ENCODE results near the gene RABGEF1. TPM values are rescaled to one million over a fixed set of nuclear protein-coding genes. Genes with fewer than 3 reads are reported as not detected.

Gene RABGEF1
- total and polyA plus RNA-seq, 8 donors: 7.9 to 17.6 (median 13.6) TPM

DNA sequence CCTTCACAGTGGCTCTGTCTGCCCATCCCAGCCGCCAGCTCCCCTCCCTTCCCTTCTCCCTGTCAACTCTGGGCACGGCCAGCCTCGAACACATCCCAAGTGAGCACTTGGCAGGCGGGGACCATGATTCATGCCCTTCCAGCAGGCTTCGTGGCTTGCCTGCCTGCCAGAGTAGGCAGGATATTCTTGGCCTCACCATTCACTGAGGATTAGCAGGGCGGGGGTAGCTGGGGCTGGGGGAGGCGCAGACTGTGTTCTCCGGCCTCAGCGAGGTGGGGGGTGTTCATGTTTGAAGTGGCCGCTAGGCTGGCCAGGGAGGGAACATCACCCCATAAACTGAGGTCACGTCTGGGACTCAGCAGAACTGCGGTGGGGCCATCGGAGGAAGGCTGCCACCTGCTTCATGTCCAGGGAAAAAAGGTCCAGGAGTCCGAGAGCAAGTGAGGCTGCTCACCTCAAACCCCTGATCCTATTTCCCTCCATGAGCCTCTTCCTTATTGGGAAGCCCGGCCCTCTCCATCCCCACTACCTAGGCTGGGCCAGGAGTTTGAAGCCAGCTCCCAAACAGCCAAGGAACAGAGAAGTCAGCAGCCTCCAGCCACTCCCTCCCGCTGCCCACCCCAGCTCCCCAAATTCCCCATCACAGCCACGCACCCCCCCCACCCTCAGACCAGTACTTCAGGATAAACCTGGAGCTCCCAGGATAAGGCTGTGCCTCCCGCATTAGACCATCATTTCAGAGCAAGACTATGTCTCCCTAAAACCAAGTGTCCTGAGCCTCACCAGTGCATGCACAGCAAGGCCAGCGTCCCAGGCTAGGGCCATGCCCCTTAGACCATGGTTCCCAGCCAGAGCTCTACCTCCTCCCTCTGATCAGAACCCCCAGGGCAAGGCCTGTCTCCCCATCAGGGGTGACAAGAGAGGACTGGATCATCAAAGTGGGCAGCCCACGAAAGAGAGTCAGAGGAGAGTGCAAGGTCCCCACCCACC is 42.8 kb upstream of the RABGEF1 start:
- 61 to 65% methylated on average over 20 of the region's 20 CpGs for WGBS, 2 donors
- no peak overlapping the region for H3K4me3 ChIP-seq
- H3K27me3 ChIP-seq: no peaks in the 10 kb centered on the region
- no peak for FAIRE-seq
- TF ChIP-seq, protein P1, sequence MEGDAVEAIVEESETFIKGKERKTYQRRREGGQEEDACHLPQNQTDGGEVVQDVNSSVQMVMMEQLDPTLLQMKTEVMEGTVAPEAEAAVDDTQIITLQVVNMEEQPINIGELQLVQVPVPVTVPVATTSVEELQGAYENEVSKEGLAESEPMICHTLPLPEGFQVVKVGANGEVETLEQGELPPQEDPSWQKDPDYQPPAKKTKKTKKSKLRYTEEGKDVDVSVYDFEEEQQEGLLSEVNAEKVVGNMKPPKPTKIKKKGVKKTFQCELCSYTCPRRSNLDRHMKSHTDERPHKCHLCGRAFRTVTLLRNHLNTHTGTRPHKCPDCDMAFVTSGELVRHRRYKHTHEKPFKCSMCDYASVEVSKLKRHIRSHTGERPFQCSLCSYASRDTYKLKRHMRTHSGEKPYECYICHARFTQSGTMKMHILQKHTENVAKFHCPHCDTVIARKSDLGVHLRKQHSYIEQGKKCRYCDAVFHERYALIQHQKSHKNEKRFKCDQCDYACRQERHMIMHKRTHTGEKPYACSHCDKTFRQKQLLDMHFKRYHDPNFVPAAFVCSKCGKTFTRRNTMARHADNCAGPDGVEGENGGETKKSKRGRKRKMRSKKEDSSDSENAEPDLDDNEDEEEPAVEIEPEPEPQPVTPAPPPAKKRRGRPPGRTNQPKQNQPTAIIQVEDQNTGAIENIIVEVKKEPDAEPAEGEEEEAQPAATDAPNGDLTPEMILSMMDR (IDR thresholded peaks at IDR 0.05): no peak
- H3K36me3 ChIP-seq: no peaks in the 10 kb centered on the region
- no peak for DNase-seq
- ATAC-seq: peak in 1 of 4 donors; percentile 28
- H3K4me1 ChIP-seq: no peaks in the 10 kb centered on the region
- intact Hi-C loops (cut with DNase I): no loop called here
- no peaks in the 10 kb centered on the region for H3K9me3 ChIP-seq
- no peak overlapping the region for H3K27ac ChIP-seq

DNA sequence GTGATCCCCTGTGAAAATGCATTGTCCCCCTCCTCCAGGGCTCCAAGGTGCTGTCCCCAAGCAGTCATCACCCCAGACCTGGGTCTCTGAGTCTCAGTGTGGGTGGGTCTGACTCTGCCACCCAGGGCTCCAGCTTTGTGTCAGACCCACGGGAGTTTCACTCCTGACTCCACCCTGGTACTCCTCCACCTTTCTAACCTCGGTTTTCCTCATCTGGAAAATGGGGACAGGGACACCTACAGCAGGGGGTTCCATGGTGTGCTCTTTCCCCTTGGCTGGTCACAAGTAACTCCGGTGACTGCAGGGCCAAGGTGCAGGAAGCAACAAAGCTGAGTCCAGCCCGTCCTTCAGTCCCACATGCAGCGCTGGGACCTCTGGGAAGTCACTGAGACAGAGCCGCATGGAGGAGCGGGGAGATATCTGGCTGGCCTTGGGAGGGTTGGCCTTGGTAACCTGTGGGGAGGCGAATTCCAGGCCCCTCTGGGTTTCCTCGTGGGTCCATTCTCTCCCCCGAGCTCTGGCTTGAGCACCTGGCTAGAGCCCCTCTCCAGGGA is 41.8 kb upstream of the RABGEF1 start:
- H3K4me3 ChIP-seq: no peak overlapping the region
- TF ChIP-seq, protein P1 (IDR thresholded peaks at IDR 0.05): no peak
- ATAC-seq (no peak), FAIRE-seq (no peak), DNase-seq (no peak)
- H3K27me3 ChIP-seq: no peaks in the 10 kb centered on the region
- intact Hi-C loops (cut with DNase I): no loop called here
- H3K36me3 ChIP-seq: no peaks in the 10 kb centered on the region
- H3K27ac ChIP-seq: no peak overlapping the region
- WGBS, 2 donors: 68% methylated on average over 10 of the region's 10 CpGs
- H3K9me3 ChIP-seq: no peaks in the 10 kb centered on the region
- no peaks in the 10 kb centered on the region for H3K4me1 ChIP-seq

DNA sequence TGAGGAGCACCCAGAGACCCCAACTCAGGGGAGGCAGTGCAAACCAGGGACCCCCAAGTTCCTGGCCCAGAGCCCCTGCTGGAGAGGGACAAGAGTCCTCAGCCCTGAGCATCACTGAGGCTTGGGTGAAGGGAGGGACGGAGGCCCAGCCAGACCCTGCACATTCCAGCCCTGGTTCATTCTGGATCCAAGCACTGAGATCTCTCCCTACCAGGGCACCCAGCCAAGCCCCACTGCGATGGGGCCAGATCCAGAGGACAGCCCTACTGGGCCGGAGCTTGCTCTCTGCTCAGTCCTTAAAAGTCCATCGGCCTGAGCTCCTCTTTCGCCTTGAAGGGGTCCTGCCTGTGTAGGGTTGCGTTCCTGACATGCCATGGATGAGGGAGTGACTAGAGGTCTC is 40.5 kb upstream of the RABGEF1 start:
- peak in 2 of 4 donors; percentile 21 to 49 for ATAC-seq
- intact Hi-C loops (cut with DNase I): loop anchor here in 1 of 3 donors (10.0 kb wide), 1 partner anchor 145 kb away; no protein-coding TSS in a partner anchor
- no peak overlapping the region for H3K27ac ChIP-seq

DNA sequence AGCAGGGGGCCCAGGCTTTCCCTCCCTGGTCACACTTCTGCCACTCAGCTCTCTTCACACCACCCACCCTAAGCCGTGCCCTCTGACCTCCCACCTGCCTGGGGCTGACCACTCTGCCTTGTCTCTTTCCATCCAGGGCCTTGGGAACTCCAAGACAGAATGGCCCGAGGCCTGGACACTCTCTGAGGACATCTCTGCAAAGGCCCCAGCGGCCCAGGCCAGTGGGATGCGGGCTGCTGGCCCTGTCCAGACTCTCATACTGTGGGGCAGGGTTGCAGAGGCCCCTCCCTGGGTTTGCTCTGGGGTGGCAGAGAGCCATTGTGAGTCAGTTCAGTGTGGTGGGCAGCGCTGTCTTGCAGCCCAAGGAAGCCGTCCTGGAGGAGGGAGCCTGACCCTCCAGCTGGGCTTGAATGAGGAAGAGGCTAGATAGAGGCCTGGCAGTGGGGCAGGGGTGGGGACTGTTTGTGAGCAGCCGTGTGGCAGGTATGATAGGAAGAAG is 39.9 kb upstream of the RABGEF1 start:
- ATAC-seq (no peak), FAIRE-seq (no peak), DNase-seq (no peak)
- TF ChIP-seq, protein P1 (IDR thresholded peaks at IDR 0.05): no peak
- WGBS, 2 donors: 95 to 97% methylated on average over 6 to 7 of the region's 7 CpGs
- no peaks in the 10 kb centered on the region for H3K36me3 ChIP-seq
- H3K4me1 ChIP-seq: no peaks in the 10 kb centered on the region
- no peak overlapping the region for H3K27ac ChIP-seq
- no peaks in the 10 kb centered on the region for H3K9me3 ChIP-seq
- intact Hi-C loops (cut with DNase I): loop anchor here in 1 of 3 donors (10.0 kb wide), 1 partner anchor 146 kb away; no protein-coding TSS in a partner anchor
- H3K4me3 ChIP-seq: no peak overlapping the region
- no peaks in the 10 kb centered on the region for H3K27me3 ChIP-seq

More for the DNA sequence above, 40.5 kb upstream of the RABGEF1 start:
- H3K9me3 ChIP-seq: no peaks in the 10 kb centered on the region
- no peak overlapping the region for H3K4me3 ChIP-seq
- H3K27me3 ChIP-seq: no peaks in the 10 kb centered on the region
- TF ChIP-seq, protein P1 (IDR thresholded peaks at IDR 0.05): no peak
- 83 to 86% methylated on average over 6 of the region's 6 CpGs for WGBS, 2 donors
- no peaks in the 10 kb centered on the region for H3K36me3 ChIP-seq
- FAIRE-seq: no peak
- H3K4me1 ChIP-seq: no peaks in the 10 kb centered on the region
- peak in 1 of 6 donors; percentile 62 for DNase-seq
